Lung microvascular endothelial cell (primary cell): ENCODE measurements around the gene OSBPL6. TPM values are rescaled to one million over a fixed set of nuclear protein-coding genes. Genes with fewer than 3 reads are reported as not detected.

Experiments used
- DNase-seq, 2 donors: peaks; one replicate each; pipeline versions ENCODE4 v3.0.0 to v3.0.0-alpha.2; 2010; ENCODE audit warnings: low read depth in 2 of 2
- total RNA-seq: library from RNA; depleted of rRNA; stranded (reverse); fragments of >200 nt; gene quantifications from 2 replicates; pipeline ENCODE4 v1.2.1, GENCODE V29; 2014

The OSBPL6 gene
- total RNA-seq, 1 donor from 2014 or later: 4.0 TPM

DNA sequence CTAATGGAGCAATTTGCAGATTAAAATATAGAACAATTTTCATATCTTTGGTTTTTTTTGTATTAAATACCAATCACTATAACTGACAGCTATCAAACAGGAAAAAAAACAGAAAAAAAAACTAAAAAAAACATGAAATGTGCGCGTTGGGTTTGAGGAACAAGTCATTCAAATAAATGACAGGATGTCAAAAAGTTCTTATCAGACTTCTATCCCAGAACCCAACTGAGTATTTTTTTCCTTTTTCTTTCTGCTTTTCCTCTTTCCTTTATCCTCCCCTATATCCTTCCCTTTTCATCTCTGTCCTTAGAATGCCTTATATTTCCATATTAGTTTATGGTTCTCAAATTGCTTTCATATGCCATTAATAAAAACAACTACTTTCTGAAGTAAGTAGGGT is 242.3 kb downstream of the OSBPL6 start:
- DNase-seq: no peak

DNA sequence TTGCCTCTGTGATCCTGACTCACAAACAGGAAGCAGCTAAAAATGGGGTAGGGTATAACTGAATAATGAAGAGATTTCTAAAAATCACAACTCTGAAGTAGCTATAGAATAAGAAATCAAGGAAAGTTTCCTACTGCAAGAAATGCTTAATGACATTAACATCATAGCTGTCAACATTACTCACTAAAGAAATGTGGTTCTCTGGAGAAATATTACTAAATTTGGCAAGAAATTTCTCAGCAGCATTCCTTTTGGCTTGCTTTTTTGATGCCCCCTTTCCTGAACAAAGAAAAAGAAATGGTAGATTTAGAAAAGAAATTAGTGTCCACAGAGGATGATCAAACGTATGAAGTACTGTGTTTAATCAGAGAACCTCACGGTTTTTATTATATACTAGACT is 247.1 kb downstream of the OSBPL6 start:
- no peak for DNase-seq

DNA sequence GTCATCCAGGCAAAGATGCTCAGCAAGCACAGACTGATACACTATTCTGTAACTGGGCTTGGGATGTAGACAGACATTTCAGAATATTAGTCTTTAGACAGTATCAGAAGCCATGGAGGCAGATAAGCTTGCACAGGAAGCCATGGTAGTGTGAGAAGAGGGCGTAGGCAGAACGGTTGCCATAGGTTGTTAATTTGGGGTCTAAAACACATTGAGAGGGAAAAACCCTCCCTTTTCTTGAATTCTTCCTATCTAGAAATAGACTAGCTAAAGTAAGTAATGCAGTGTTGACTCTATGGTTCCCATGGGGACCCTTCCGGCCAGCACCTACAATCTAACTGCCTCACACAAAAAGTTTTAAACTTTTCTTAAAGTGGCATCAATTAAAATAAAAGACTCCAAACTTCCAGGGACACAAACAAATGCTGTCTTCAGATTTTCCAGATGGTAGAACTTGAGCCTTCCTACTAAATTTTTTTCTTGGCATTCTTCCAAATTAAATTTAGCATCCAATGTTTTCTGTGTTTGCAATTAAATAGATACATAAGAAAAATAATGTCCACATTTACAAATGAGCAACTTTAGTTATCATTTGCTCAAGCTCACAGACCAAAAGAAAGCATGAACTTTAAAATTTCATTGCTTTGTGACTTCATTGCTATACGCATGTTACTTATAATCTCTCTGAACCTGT is 254.8 kb downstream of the OSBPL6 start:
- peak in 1 of 2 donors; percentile 15 for DNase-seq

DNA sequence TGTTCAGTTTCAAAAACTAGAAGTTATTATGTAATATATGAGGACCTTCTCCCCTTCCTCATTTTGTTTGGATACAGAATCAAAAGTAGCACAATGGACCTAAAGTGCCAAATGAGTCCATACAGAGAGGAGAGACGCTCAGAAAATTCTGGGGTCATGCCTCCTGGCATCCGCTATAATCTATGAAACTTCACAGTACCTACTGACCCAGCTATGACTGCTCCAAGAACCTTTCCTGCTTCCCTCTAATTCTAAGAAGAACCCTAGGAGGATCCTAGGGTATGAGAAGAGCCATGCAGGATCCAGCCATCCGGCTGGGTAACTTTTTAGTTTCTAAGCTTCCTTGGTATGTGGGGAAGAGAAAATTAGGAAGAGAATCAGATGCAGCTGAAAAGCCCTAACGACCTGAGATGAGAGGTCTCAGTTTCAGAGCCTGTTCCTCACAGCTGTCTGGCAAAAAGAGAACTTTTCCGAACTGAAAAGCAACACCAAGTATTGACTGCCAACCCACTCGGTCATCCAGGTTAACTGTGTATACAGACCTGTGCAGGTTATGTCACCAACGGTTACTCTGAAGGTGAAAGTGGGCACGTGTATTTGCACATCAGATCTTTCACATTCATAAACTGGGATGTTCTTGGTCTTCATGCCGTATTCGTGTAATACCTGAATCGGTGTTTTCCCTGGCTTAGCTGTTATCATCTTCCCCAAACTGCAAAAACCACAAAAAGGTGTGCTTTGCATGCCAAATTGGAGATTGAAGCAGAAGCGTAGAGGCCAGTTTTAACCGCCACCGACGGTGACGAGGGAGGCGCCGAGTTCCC is 255.6 kb downstream of the OSBPL6 start:
- DNase-seq: peak; percentile 7 to 22

DNA sequence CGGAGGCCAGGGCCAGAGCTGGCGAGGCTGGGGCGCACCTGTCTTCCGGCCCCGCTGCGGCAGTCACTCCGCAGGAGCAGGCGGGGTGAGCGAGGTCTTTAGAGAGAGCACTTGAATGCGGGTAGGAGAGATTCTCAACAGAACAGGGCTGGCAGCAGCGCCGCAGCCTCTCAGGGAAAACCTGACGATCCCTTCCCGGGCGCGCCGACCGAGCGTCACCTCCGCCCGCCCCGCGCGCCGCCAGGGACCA is 256.1 kb downstream of the OSBPL6 start:
- DNase-seq: no peak

DNA sequence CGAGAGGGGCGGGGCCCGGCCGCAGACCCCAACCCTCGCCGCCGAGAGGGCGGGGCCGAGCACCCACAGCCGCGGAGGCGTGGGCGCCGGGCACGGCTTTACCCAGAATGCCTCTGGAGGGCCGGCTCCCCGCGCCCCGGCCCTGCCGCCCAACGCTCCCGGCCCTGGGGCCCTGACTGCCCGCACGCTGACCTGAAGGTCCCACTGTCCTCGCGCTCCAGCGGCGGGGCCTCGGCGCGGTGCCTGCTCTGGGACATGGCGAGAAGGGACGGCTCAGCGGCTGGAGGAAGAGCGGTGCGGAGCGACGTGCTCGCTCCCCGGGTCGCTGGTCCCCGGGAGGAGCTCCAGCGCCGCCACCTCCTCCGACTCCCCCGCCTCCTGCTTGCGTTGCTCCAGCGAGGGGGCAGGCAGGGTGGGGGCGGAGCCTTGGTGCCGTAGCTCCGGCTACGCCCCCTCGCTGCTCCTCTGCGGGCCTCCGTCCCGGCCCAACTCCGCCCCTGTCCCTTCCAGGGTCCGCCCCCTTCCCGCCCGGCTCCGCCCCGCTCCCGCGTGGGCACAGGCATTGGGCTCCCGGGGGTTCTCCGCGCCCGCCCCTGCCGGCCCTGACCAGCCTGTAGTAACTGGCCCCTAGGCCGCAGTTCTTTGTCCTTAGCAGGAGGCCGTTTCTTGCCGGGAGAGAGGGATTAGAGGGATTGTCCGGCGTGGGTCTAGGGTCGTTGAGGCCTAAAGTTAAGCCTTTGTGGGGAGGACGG is 256.6 kb downstream of the OSBPL6 start, which contains the start of the genes PJVK and PRKRA:
TSS of gene PJVK (plus strand) at position 605 of the 752 bp plus-strand sequence. CDS start 2,032 bp downstream, outside the sequence.
TSS of gene PRKRA (minus strand) at position 402 of the 752 bp plus-strand sequence. CDS start at position 257, 145 bp downstream.
- peak; percentile 99 for DNase-seq

DNA sequence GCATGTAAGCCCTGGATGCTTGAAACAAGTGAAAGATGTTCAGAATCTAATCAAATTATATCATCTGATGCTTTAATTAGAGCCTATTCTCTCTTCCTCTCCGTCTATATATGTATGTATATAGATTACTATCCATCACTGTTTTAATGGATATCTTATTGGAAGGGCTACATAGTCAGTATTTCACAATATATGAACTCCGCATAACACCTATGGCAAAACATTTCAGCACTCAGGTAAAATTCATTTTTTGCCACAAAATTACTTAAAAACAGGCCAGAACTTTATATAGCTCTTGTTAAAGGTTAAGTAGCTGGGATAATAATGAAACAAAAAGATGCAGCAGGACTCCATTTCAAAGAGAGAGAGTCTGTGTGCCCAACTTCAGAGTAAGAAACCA is 258.0 kb downstream of the OSBPL6 start:
- no peak for DNase-seq

Other genes starting within 250 kb of the OSBPL6 start
- gene PDE11A, start 121.7 kb upstream of the OSBPL6 start, total RNA-seq: under 0.01 TPM in 1 of 2 replicates, not detected in the other
- 15.9 and 20.6 TPM in 2 replicates for gene RBM45, start 82.1 kb upstream of the OSBPL6 start, total RNA-seq